Embryonic facial prominence (tissue), 1 donor: ENCODE data around the gene HTR3E.

ENCODE experiments used
- DNase-seq: peaks from one replicate; pipeline ENCODE4 v3.0.0-alpha.2; 2016; ENCODE audit errors: extremely low spot score

Gene HTR3E

GRCh38 chr3:184155644-184156521, 59.0 kb downstream of the HTR3E start:
- DNase-seq = no peak

GRCh38 chr3:184156522-184156955, 59.7 kb downstream of the HTR3E start:
- DNase-seq = no peak
